HTR-8/SVneo (cell line): ENCODE results near the gene ABCA13.

Experiments
- DNase-seq: peaks from one replicate; pipeline ENCODE4 v3.0.0; 2011; ENCODE audit warnings: low spot score, mixed read lengths; ENCODE audit not compliant: insufficient read length
- FAIRE-seq: peaks from 2 replicates; lab custom pipeline; 2011; peaks lifted over from hg19 to GRCh38; lab: Jason Lieb, UNC

The ABCA13 gene

DNA sequence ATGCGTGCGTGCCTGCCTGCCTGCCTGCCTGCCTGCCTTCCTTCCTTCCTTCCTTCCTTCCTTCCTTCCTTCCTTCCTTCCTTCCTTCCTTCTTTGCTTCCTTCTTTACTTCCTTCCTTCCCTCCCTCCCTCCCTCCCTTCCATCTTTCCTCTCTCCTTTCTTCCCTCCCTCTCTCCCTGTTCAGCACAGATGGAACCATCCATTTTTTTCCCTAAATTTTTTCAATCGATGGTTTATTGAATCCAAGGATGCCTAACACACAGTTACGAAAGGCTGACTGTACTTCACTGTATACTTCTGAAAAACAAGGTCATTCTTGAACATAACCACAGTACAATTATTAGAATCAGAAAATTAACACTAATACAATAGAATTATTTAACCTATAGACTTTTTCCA is 53.8 kb downstream of the ABCA13 start:
- no peak for FAIRE-seq
- no peak for DNase-seq

- no peak for DNase-seq
- no peak for FAIRE-seq
Measured at GRCh38 chr7:48237354-48237753, 66.1 kb downstream of the ABCA13 start.

DNA sequence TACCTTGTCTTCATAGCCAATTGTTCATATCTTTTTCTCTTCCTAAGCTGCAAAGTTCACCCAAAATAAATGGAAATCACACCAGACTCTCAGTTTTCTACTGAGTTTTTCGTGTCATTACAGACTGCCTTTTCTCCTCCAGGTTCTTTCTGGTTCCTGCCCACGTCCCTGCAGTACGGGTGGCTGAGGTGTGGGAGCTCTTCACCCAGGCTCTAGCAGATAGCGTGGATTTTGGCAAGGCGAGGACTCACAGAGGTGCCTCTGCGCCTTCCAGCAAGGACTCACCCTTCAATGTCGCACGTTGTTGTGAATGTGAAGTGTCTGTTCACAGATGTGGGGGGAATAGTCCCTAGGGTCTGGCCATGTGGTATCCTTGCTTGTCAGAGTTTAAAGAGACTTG is 71.6 kb downstream of the ABCA13 start:
- no peak for FAIRE-seq
- DNase-seq = no peak

- no peak for DNase-seq
- FAIRE-seq = no peak
Measured at GRCh38 chr7:48244864-48245271, 73.6 kb downstream of the ABCA13 start.

DNA sequence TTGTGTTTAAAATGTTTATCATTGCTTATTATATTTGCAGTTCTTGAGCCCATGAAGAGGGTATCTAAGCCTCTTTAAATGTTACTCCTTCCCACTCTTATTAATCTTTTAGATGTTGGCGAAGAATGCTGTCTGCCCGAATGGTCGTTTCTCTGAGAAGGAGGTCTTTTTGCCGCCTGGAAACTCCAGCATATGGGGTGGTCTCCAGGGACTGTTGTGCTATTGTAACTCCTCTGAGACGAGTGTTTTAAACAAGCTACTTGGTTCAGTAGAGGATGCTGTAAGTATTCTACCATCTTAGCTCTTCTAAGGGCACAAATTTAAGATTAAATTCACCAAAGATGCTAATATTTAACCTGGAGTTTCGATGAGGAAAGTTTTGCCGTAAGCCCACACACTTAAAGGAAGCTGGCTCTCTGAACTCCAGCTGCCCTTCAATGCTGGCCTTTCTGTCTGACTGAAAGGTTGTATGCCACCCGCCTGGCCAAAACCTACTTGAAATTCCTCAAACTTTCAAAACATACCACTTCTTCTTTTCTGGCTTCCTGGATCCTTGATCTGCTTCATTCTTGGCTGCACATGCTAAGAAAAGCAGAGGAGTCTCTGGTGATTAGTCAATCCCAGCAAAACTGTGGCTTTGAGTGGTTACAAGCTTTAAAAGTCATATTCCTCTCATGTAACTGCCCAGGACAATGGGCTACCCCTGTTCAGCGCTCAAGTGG is 74.7 kb downstream of the ABCA13 start:
- no peak for FAIRE-seq

GRCh38 chr7:48249166-48249565 is 77.9 kb downstream of the ABCA13 start:
- DNase-seq = no peak
- FAIRE-seq = no peak

More for the DNA sequence above, 74.7 kb downstream of the ABCA13 start:
- DNase-seq = no peak

DNA sequence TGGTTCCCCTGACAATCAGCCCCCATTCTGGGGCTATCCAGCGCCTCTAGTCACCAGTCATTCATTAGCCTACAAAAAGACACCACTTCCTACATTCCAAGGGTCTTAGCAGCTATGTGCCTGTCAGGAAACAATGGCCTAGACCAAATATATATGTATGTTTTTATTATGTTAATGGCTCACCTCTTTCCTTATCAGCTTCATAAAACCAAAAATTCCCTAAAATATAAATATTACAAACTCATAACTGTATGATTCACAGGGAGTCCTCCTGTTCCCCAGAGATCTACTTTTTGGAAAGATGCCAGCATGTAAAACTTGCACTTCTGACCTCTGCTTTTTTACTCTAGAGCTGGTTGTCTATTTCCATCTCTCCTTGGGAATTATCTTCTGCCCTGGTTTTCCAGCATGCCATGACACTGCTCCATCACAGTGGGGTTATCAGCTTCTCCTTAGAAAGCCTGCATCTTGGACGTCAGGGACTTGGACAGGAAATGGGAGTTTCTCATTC is 79.2 kb downstream of the ABCA13 start:
- DNase-seq = no peak
- FAIRE-seq = no peak

GRCh38 chr7:48251766-48252165 is 80.5 kb downstream of the ABCA13 start:
- FAIRE-seq (no peak), DNase-seq (no peak)

DNA sequence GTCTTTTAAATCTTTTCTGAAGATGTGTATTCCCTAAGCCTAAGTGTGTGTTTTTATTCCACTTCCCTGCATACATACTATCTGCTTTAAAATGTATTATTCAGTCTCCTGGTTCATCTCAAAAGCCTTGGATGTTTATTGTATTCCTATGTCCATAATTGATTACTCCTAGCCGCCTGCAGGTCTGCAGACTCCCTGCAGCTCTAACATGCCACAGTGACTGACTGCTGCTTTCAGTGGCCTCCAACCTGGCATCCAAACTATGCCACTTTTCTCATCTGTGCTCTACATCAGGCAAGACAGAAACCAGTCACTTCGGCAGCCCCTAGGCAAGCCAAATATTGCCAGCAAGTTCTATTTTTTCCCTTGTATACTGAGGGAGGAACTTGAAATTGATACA is 81.7 kb downstream of the ABCA13 start:
- FAIRE-seq (no peak), DNase-seq (no peak)

DNA sequence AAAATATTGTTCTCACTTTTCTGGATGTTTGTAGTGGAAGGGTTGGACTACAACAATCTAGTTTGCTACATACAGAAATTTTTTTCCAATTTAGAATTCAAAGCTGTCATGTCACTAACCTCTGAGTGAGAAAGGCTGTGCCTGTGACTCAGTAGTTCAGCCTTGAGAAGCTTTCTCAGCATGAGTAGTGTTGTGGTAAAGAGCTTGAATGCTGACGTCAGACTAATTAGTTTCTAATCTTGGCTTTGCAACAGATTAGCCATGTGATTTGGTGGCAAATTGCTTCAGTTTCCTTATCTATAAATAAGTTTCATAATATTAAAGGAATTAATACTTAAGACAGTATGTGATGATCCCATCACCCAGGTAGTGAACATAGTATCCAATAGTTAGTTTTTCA is 83.8 kb downstream of the ABCA13 start:
- no peak for DNase-seq
- no peak for FAIRE-seq

- DNase-seq (no peak), FAIRE-seq (no peak)
Measured at GRCh38 chr7:48259463-48260280, 88.4 kb downstream of the ABCA13 start.

DNA sequence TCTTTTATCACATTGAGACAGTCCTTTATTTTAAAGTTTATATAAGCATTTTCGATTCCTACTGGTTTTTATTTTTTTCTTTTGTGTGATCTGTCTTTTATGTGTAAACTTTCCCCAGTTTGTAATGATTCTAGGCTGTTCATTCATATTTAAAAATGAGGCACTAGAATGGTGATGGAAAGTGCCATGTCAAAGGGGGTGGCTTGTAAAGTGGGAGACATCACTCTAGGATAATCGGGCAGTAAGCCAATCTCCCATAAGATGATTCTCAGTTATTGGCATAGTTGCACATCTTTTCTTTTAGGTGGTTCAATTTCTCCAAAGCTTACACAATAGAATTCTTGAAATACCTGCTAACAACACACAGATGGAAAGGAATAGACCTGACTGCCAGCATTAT is 90.4 kb downstream of the ABCA13 start:
- no peak for FAIRE-seq
- DNase-seq = no peak

- FAIRE-seq (no peak), DNase-seq (no peak)
Measured at GRCh38 chr7:48262606-48263310, 91.5 kb downstream of the ABCA13 start.

DNA sequence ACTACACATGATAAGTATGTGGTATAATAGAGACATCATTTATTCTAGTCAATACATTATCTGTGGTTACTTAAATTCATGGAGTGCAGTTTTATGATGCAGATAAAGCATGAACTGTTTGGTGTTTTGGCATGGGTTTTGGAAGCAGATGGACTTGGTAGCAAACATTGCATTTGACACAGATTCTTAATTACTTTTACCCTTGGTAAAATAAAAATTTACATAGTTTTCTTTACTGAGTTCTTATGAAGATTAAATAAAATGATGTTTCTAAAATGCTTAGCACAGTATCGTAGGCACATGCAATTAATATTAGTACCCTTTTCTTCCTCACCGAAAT is 92.0 kb downstream of the ABCA13 start:
- DNase-seq (no peak), FAIRE-seq (no peak)

- no peak for DNase-seq
- no peak for FAIRE-seq
Measured at GRCh38 chr7:48269066-48269465, 97.8 kb downstream of the ABCA13 start.

GRCh38 chr7:48274662-48275061 is 103.4 kb downstream of the ABCA13 start:
- DNase-seq (no peak), FAIRE-seq (no peak)

DNA sequence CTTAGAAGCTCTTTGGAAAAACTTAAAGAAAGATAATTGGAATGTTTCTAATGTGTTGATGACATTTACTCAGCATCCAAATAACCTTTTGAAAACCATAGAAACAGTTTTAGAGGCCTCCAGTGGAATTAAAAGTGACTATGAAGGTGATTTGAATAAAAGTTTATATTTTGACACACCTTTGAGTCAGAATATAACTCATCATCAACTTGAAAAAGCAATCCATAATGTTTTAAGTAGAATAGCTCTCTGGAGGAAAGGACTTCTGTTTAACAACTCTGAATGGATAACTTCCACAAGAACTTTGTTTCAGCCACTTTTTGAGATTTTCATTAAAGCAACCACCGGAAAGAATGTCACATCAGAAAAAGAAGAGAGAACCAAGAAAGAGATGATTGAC is 108.2 kb downstream of the ABCA13 start:
- DNase-seq = no peak
- FAIRE-seq = no peak

DNA sequence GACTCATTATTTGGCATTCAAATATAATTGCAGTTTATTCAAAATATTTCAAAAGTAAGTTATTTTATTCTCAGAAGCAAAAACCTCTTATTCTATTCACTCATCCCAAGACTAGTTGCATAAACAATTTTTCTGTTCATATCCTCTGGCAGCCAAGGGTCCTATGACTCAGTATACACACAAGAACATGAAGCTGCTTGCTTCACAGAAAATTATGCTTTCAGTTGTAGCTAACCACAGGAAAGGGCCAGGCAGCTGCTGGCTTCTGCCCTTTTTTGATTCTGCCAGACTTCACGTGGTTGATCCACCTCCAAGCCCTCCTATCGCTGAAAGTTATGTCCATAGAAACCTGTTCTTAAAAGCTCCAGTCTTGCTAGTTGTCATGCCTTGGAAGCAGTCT is 108.8 kb downstream of the ABCA13 start:
- no peak for DNase-seq
- FAIRE-seq = no peak

- no peak for FAIRE-seq
- DNase-seq = no peak
Measured at GRCh38 chr7:48285373-48285772, 114.1 kb downstream of the ABCA13 start.

DNA sequence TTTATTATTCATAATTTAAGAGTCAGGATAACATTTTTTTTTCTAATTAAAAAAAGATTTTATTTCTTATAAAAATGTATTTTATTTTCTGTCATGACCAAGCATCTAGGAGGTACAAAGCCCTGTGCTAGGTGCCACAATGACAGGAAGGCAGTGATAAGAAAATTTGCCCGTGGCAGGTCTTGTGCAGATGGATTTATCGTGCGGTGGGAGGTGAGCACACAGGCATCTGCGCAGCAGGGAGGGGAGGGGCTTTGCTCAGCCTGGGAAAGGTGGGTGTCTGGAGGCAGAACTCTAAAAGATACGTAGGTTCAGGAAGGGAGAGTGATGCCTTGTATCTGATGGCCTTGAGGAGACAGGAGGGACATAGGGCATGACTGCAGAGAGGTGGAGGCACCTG is 115.6 kb downstream of the ABCA13 start:
- DNase-seq (no peak), FAIRE-seq (no peak)

- FAIRE-seq (no peak), DNase-seq (no peak)
Measured at GRCh38 chr7:48289656-48290055, 118.4 kb downstream of the ABCA13 start.
